Gastrocnemius medialis (tissue), 4 donors: Measurements from ENCODE around the gene APEH. TPM values are rescaled to one million over a fixed set of nuclear protein-coding genes. Genes with fewer than 3 reads are reported as not detected.
A peak's percentile ranks its signal among the peaks of the same experiment; 100 is the strongest.

Experiments used
- ATAC-seq, 2 donors: fragments of 150-250 bp; one replicate each; pipeline ENCODE4 v1.9.1; 2016
- DNase-seq, 2 donors: peaks; one replicate each; pipeline ENCODE4 v3.0.0-alpha.2; 2019
- H3K27ac ChIP-seq, 4 donors: fragments of 200-600 bp; sonication (generic); 1 replicate in 1 of 4; 2 replicates in 3 of 4; pipeline ENCODE4 v1.5.1; 2016 to 2018; ENCODE audit warnings: mild to moderate bottlenecking in 2 of 4, moderate library complexity in 1 of 4
- H3K27me3 ChIP-seq, 3 donors: fragments of 200-600 bp; sonication (generic) in 2 of 3; 1 replicate in 1 of 3; 2 replicates in 2 of 3; pipeline versions ENCODE4 v1.5.1 to v1.6.0; 2016 to 2019; ENCODE audit warnings: mild to moderate bottlenecking in 1 of 3, moderate library complexity in 1 of 3
- H3K36me3 ChIP-seq, 2 donors: fragments of 200-600 bp; sonication (generic) in 1 of 2; one replicate each; pipeline ENCODE4 v1.5.1; 2017 to 2018
- H3K4me1 ChIP-seq, 2 donors: fragments of 200-600 bp; sonication (generic) in 1 of 2; one replicate each; pipeline ENCODE4 v1.5.1; 2016 to 2017; ENCODE audit warnings: mild to moderate bottlenecking in 2 of 2
- H3K4me3 ChIP-seq, 4 donors: fragments of 200-600 bp; sonication (generic) in 3 of 4; 1 replicate in 1 of 4; 2 replicates in 3 of 4; pipeline ENCODE4 v1.5.1; 2016 to 2019; ENCODE audit warnings: mild to moderate bottlenecking in 2 of 4
- H3K9me3 ChIP-seq, 3 donors: fragments of 200-600 bp; sonication (generic) in 2 of 3; 1 replicate in 1 of 3; 2 replicates in 2 of 3; pipeline ENCODE4 v1.5.1; 2016 to 2019
- POLR2A ChIP-seq, 2 donors: fragments of 450-650 bp; IDR thresholded peaks; one replicate each; pipeline ENCODE4 v1.6.1; 2017; ENCODE audit warnings: antibody characterized with exemption in 2 of 2, mild to moderate bottlenecking in 2 of 2, moderate library complexity in 2 of 2
- in situ Hi-C, 4 donors: fragments of 200-750 bp; cut with MboI; loops; one replicate each; pipeline versions ENCODE4 v1.15.0 to v1.8.0; 2017; ENCODE audit warnings: low sequenced_read_pairs in 4 of 4
- intact Hi-C: fragments of 100-400 bp; cut with DNase I; formaldehyde crosslinking; loops from one replicate; pipeline ENCODE4 v1.15.1; 2023; ENCODE audit warnings: low total_unique reads
- total RNA-seq, 4 donors: library from RNA; depleted of rRNA; stranded (reverse); fragments of >200 nt; gene quantifications; one replicate each; pipeline versions ENCODE4 v1.1.0 to v1.2.3, GENCODE V29; 2016
- TF ChIP-seq, protein P1 (sequence below), 5 experiments: fragments of 450-650 bp in 3 of 5; fragments of 200-600 bp in 2 of 5; sonication (generic) in 2 of 5; IDR thresholded peaks in 4 of 5; conservative IDR thresholded peaks in 1 of 5; 1 replicate in 4 of 5; 2 replicates in 1 of 5; pipeline ENCODE4 v1.5.1; 2016 to 2019; ENCODE audit warnings: antibody characterized with exemption in 5 of 5, mild to moderate bottlenecking in 3 of 5, moderate library complexity in 3 of 5

Gene APEH
- total RNA-seq: 100 to 1,000 TPM; 103 to 140 (median 108) TPM

DNA sequence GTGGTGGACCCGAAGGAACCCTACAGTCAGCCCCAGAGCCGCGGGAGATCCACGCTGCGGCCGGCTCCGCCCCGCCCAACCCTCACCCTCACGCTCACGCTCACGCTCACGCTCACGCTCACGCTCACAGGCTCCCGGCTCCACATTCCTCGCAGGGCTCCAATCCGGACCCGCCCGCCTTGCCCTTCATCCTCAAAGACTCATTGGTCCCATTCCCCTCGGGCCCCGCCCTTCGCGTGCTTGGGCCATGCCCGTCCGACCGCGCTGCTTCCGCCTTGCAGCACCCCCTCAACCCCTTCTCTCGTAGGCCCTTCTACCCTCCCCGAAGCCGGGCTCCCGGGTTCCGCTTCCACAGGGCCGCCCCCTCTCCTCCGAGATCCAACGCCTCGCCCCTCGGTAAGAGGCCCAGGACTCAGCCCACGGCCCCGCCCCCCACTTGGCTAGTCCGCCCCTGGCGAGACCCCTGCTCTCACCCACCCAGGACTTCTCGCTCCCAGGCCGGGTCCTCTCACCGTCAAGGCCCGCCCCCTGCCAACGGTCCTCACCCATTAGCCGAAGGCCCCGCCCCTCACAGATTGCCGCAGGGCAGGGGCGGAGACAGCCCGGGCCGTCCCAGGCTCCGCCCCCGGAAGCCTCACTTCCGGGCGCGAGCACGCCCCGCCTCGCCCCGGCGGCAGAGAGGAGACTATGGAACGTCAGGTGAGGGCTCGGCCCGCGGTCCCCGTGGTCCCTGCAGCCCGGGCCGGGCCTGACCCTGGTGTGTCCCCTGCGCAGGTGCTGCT, at the start of gene APEH:
Gene APEH, plus strand, starts transcription at position 637 of the 782 bp plus-strand sequence. Its CDS starts 51 bp downstream, at position 688.
- Histone ChIP-seq H3K9me3 (no peaks in the 10 kb centered on the region), H3K4me1 (peaks cover 16 to 17% of the 10 kb centered on the region in 2 donors), H3K4me3 (peak within 1 kb of the TSS; percentile 80 to 98 (median 92)), H3K27ac (peak within 1 kb of the TSS; percentile 91 to 96 (median 94)), H3K36me3 (peaks cover 0 to 34% of the 10 kb centered on the region in 2 donors), H3K27me3 (no peaks in the 10 kb centered on the region)
- DNase-seq: peak; percentile 93 to 98
- in situ Hi-C loops: loop anchor here (5.0 to 10.0 kb wide), 2 partner anchors 137 to 139 kb away; no protein-coding TSS in a partner anchor
- TF ChIP-seq, protein P1, sequence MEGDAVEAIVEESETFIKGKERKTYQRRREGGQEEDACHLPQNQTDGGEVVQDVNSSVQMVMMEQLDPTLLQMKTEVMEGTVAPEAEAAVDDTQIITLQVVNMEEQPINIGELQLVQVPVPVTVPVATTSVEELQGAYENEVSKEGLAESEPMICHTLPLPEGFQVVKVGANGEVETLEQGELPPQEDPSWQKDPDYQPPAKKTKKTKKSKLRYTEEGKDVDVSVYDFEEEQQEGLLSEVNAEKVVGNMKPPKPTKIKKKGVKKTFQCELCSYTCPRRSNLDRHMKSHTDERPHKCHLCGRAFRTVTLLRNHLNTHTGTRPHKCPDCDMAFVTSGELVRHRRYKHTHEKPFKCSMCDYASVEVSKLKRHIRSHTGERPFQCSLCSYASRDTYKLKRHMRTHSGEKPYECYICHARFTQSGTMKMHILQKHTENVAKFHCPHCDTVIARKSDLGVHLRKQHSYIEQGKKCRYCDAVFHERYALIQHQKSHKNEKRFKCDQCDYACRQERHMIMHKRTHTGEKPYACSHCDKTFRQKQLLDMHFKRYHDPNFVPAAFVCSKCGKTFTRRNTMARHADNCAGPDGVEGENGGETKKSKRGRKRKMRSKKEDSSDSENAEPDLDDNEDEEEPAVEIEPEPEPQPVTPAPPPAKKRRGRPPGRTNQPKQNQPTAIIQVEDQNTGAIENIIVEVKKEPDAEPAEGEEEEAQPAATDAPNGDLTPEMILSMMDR (IDR thresholded peaks at IDR 0.05 in 4 of 5, conservative IDR thresholded peaks at IDR 0.05 in 1 of 5): peak in 1 of 5 experiments; percentile 10
- TF ChIP-seq POLR2A (IDR thresholded peaks at IDR 0.05): peak; percentile 75 to 82
- ATAC-seq: peak; percentile 86 to 88
- intact Hi-C loops: loop anchor here (1.0 to 5.0 kb wide), 6 partner anchors 15 to 652 kb away; partner anchors contain the start of genes DAG1, MST1, NDUFAF3 and QRICH1

DNA sequence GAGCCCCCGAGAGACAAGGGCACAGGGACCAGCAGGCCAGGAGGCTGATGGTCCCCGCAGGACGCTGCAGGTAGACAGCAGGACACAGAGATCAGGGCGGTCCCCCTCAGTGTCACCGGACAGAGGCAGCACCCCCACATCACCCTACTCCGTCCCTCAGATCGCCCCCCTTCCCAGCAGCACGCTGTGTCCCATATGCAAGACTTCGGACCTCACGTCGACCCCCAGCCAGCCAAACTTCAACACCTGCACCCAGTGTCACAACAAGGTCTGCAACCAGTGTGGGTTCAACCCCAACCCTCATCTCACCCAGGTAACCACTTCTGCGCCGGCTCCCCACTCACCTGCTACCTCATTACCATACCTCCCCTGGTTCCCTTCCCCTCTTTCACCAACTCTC, 49.1 kb upstream of the APEH start:
- intact Hi-C loops: no loop called here
- no peak for ATAC-seq

DNA sequence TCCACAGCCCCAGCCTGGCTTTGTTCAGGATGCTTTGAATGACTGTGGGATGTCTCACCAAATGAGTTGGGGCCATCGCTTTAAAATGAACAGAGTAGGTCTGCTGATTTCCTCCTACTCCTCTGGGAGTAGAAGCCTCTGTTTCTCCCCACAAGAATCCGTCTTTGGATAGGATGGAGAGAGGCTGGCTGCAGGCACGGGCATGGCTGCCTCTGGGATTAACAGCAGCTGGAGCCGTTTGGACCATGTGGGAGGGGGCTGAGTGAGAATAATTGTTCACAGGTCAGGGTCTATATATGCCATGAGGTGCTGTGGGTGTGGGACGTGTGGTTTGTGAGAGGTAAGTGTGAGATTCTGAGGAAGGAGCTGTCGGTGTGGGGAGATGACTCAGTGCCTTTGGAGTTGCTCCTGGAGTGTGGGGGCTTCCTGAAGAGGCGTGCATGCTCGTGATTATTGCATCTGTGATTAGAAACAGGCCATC, 48.0 kb upstream of the APEH start:
- DNase-seq: no peak
- in situ Hi-C loops: no loop called here
- Histone ChIP-seq H3K4me3 (no peak overlapping the region), H3K36me3 (no peaks in the 10 kb centered on the region), H3K4me1 (no peaks in the 10 kb centered on the region), H3K9me3 (no peaks in the 10 kb centered on the region), H3K27ac (no peak overlapping the region), H3K27me3 (no peaks in the 10 kb centered on the region)
- ATAC-seq: no peak
- TF ChIP-seq, protein P1 (IDR thresholded peaks at IDR 0.05 in 4 of 5, conservative IDR thresholded peaks at IDR 0.05 in 1 of 5): no peak
- no peak for TF ChIP-seq POLR2A (IDR thresholded peaks at IDR 0.05)
- intact Hi-C loops: no loop called here

More for the DNA sequence above, 49.1 kb upstream of the APEH start:
- Histone ChIP-seq H3K27ac (no peak overlapping the region), H3K36me3 (no peaks in the 10 kb centered on the region), H3K4me3 (no peak overlapping the region), H3K27me3 (no peaks in the 10 kb centered on the region), H3K9me3 (no peaks in the 10 kb centered on the region), H3K4me1 (no peaks in the 10 kb centered on the region)
- in situ Hi-C loops: no loop called here
- TF ChIP-seq, protein P1 (IDR thresholded peaks at IDR 0.05 in 4 of 5, conservative IDR thresholded peaks at IDR 0.05 in 1 of 5): no peak
- no peak for TF ChIP-seq POLR2A (IDR thresholded peaks at IDR 0.05)
- no peak for DNase-seq

DNA sequence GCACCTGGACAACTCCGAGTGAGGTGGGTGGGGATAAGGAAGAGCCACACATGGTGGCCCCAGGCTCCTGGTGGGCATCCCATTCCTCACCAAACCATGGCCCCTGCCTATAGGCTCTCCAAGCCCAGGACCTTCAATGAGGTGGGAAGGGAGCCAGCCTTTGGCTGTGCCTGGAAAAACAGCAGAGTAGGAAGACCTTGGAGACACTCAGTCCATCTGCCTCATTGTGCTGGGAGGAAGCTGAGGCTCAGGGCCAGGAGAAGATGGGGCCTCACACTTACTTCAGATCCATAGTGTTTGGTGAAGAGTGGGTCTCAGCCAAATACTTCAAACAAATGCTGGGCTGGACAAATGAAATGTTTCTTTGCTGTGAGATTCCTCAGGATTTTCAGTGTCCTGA, 47.4 kb upstream of the APEH start:
- no peaks in the 10 kb centered on the region for H3K27me3 ChIP-seq
- no peak overlapping the region for H3K27ac ChIP-seq
- TF ChIP-seq, protein P1 (IDR thresholded peaks at IDR 0.05 in 4 of 5, conservative IDR thresholded peaks at IDR 0.05 in 1 of 5): no peak
- no peak for TF ChIP-seq POLR2A (IDR thresholded peaks at IDR 0.05)
- H3K4me3 ChIP-seq: no peak overlapping the region
- H3K36me3 ChIP-seq: no peaks in the 10 kb centered on the region
- intact Hi-C loops: no loop called here
- ATAC-seq: no peak
- in situ Hi-C loops: no loop called here
- H3K9me3 ChIP-seq: no peaks in the 10 kb centered on the region
- H3K4me1 ChIP-seq: no peaks in the 10 kb centered on the region
- DNase-seq: no peak
